AG04449 (cell line): ENCODE measurements around the gene DCLRE1A.
"Not testable (repeated sequence)": the region's sequence is repeated elsewhere in the genome, so short reads cannot be mapped to it uniquely, and the experiment has no call there.

Source experiments
- CTCF ChIA-PET: fragments of 350-600 bp; formaldehyde crosslinking; extraction: SDS; loops from one replicate; lab custom pipeline; 2021; ENCODE audit warnings: antibody characterized with exemption; lab: Yijun Ruan, JAX
- POLR2A ChIA-PET: fragments of 400-600, 350-600 bp; formaldehyde crosslinking; extraction: SDS; loops from one replicate; lab custom pipeline; 2020; ENCODE audit warnings: antibody characterized with exemption, inconsistent platforms; lab: Yijun Ruan, JAX
- DNase-seq: peaks from one replicate; pipeline ENCODE4 v3.0.0-alpha.2; 2010; ENCODE audit warnings: low read depth, low spot score
- H3K4me3 ChIP-seq: 2 replicates; pipeline ENCODE4 v1.5.1; 2011; ENCODE audit warnings: low read depth, mild to moderate bottlenecking, control low read depth, low read length
- CTCF ChIP-seq: IDR thresholded peaks from one replicate; pipeline ENCODE4 v1.5.1; 2011; ENCODE audit warnings: mild to moderate bottlenecking, moderate library complexity, low read length, control low read depth, inconsistent platforms; ENCODE audit not compliant: insufficient read depth; ENCODE audit errors: missing control alignments

The DCLRE1A gene

GRCh38 chr10:113842171-113842570, 11.7 kb downstream of the DCLRE1A start:
- DNase-seq = no peak
- no peak overlapping the region for H3K4me3 ChIP-seq
- ChIA-PET CTCF (no interaction called here), POLR2A (no interaction called here)
- TF ChIP-seq CTCF = no peak

GRCh38 chr10:113828567-113828966, 25.3 kb downstream of the DCLRE1A start:
- DNase-seq, POLR2A ChIA-PET, H3K4me3 ChIP-seq: not testable (repeated sequence)
- CTCF ChIA-PET = interaction anchor here (1.0 kb wide), 1 partner anchor 26 kb away, joined by 3 read pairs; no protein-coding TSS in a partner anchor

DNA sequence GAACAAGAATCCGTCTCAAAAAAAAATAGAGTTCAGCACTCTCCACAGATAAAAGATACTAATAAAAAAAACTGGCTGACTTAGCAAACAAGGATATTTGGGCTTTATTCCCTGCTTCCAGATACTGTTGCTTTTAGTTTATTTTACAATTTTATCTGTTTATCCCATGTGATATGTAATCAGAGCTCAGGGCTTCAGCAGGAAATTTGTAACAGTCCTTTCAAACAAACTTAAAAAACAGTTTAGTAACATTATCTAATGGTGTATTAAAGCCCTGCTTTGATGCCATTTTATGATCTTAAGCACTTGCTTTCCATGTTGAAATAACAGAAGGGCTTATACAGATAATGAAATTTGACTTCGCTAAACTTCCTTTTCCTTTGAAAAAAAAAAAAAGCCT, 28.1 kb downstream of the DCLRE1A start:
- H3K4me3 ChIP-seq = no peak overlapping the region
- ChIA-PET CTCF (interaction anchor here (1.3 to 1.6 kb wide), 2 partner anchors 24 to 277 kb away, joined by 3 to 4 read pairs; no protein-coding TSS in a partner anchor), POLR2A (no interaction called here)
- no peak for TF ChIP-seq CTCF
- DNase-seq = no peak

DNA sequence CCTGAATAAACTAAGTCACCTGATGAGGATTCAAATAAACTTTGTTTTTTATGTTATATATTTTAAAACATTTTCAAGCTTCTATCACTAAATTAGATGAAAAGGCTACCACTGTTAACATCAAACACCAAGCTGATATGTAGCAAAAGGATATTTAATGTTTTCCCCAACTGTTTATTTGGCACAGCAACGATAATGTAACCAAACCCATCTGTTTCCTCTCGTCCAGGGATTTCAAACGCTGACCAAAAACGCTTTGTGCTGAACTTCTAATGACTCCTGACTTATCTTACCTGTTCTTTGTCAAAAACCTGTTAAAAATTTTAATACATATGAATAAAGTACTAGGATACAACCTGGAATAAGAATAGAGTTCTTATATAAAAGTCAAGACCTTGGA, 30.5 kb downstream of the DCLRE1A start:
- no peak overlapping the region for H3K4me3 ChIP-seq
- CTCF ChIA-PET = interaction anchor here (1.1 kb wide), 1 partner anchor 25 kb away, joined by 3 read pairs; no protein-coding TSS in a partner anchor
- TF ChIP-seq CTCF = no peak
- no peak for DNase-seq
- POLR2A ChIA-PET = no interaction called here

DNA sequence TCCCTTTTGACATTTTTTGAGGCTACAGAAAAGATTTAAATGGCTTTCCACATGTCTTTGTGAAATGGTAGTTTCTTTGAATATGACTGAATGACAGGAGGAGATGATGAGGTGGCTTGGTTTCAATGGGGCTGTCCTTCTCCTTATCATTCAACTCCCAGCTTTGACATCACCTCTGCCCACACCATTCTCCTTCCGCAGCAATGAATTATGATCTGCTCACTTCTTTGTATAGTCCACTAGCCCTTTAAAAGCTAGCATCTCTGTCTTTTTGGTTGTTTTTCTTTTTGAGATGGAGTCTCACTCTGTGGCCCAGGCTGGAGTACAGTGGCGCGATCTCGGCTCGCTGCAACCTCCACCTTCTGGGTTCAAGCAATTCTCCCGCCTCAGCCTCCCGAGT, 31.7 kb downstream of the DCLRE1A start:
- TF ChIP-seq CTCF = no peak
- ChIA-PET POLR2A (no interaction called here), CTCF (interaction anchor here (0.9 to 1.1 kb wide), 3 partner anchors 16 to 27 kb away, joined by 3 read pairs; no protein-coding TSS in a partner anchor)
- H3K4me3 ChIP-seq = no peak overlapping the region
- no peak for DNase-seq

GRCh38 chr10:113821306-113821705, 32.6 kb downstream of the DCLRE1A start:
- CTCF ChIA-PET = interaction anchor here (0.9 kb wide), 1 partner anchor 26 kb away, joined by 3 read pairs; no protein-coding TSS in a partner anchor
- DNase-seq, H3K4me3 ChIP-seq, POLR2A ChIA-PET: not testable (repeated sequence)

DNA sequence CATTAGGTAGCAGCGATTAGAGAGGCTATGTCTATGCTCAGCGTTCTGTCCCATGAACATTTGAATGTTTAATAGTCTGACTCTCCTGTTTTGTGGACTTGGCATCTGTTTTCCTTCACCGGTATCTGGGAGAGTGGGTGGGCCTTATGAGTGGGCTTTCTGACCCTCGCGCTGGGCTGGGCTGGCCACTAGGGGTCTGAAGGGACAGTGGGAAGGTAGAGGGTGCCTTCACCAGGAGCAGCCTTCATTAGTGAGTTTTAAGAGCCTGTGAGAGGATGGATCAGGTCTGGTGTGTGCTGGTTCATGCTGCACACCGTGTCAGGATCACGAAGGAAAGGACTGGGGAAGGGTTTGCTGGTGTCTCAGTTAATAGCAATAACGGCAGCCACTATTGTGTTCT, 33.4 kb downstream of the DCLRE1A start:
- no peak for DNase-seq
- POLR2A ChIA-PET = no interaction called here

More for the DNA sequence above, 33.4 kb downstream of the DCLRE1A start:
- no peak for TF ChIP-seq CTCF
- no peak overlapping the region for H3K4me3 ChIP-seq
- CTCF ChIA-PET = no interaction called here
